SJSA1 (cell line): Measurements from ENCODE around the gene C5orf34. TPM values are rescaled to one million over a fixed set of nuclear protein-coding genes. Genes with fewer than 3 reads are reported as not detected.
A peak's percentile ranks its signal among the peaks of the same experiment; 100 is the strongest.
"Not testable (repeated sequence)": the region's sequence is repeated elsewhere in the genome, so short reads cannot be mapped to it uniquely, and the experiment has no call there.

Source experiments
- DNase-seq, 2 experiments: peaks; one replicate each; pipeline ENCODE4 v3.0.0-alpha.2; 2015 to 2020; ENCODE audit warnings: low spot score in 2 of 2, low read depth in 1 of 2
- H3K27ac ChIP-seq: fragments of 250-450 bp; sonication (Bioruptor Pico); 2 replicates; pipeline ENCODE4 v1.5.1; 2020; ENCODE audit warnings: mild to moderate bottlenecking, moderate library complexity
- H3K27me3 ChIP-seq: fragments of 250-450 bp; sonication (Bioruptor Pico); replicated peaks from 2 replicates; pipeline ENCODE4 v1.5.1; 2020; ENCODE audit warnings: mild to moderate bottlenecking, moderate library complexity
- H3K36me3 ChIP-seq: fragments of 250-450 bp; sonication (Bioruptor Pico); 2 replicates; pipeline ENCODE4 v1.5.1; 2020; ENCODE audit warnings: mild to moderate bottlenecking
- H3K4me1 ChIP-seq: fragments of 250-450 bp; sonication (Bioruptor Pico); replicated peaks from 2 replicates; pipeline ENCODE4 v1.6.1; 2021; ENCODE audit warnings: mild to moderate bottlenecking
- H3K4me3 ChIP-seq: fragments of 250-450 bp; sonication (Bioruptor Pico); 2 replicates; pipeline ENCODE4 v1.5.1; 2020; ENCODE audit warnings: mild to moderate bottlenecking
- H3K9me3 ChIP-seq: fragments of 250-450 bp; sonication (Bioruptor Pico); replicated peaks from 2 replicates; pipeline ENCODE4 v1.5.1; 2020; ENCODE audit warnings: mild to moderate bottlenecking
- total RNA-seq: library from RNA; depleted of rRNA; stranded (reverse); fragments of >200 nt; shearing (Covaris generic); gene quantifications from 2 replicates; pipeline ENCODE4 v1.2.3, GENCODE V29; 2014

C5orf34 gene
- total RNA-seq, 1 experiment from 2014 or later = 16.5 TPM

- H3K4me3 ChIP-seq = no peak overlapping the region
- H3K4me1 ChIP-seq = peaks cover 13% of the 10 kb centered on the region
- H3K36me3 ChIP-seq = peaks cover 21% of the 10 kb centered on the region
- no peaks in the 10 kb centered on the region for H3K9me3 ChIP-seq
- no peaks in the 10 kb centered on the region for H3K27me3 ChIP-seq
- no peak overlapping the region for H3K27ac ChIP-seq
- no peak for DNase-seq
Measured at GRCh38 chr5:43486353-43486752, 28.6 kb downstream of the C5orf34 start.

DNA sequence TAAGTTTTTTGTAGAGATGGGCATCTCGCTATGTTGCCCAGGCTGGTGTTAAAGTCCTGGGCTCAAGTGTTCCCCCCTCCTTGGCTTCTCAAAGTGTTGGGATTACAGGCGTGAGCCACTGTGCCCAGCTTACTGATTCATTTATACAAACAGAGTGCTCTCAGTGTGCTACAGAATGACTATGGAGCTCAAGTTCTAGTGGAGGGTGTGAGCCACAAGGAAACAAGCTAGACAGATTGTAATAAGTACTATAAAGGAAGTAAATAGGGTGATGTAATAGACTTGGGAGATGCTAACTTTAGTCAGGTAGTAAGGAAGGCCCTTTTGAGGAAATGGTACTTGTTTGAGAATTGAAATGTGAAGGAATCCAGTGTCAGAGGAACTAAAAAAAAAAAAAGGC, 29.5 kb downstream of the C5orf34 start:
- no peak for DNase-seq
- no peaks in the 10 kb centered on the region for H3K27me3 ChIP-seq
- H3K4me3 ChIP-seq = no peak overlapping the region
- H3K9me3 ChIP-seq = no peaks in the 10 kb centered on the region
- peaks cover 13% of the 10 kb centered on the region for H3K4me1 ChIP-seq
- peaks cover 16% of the 10 kb centered on the region for H3K36me3 ChIP-seq
- no peak overlapping the region for H3K27ac ChIP-seq

DNA sequence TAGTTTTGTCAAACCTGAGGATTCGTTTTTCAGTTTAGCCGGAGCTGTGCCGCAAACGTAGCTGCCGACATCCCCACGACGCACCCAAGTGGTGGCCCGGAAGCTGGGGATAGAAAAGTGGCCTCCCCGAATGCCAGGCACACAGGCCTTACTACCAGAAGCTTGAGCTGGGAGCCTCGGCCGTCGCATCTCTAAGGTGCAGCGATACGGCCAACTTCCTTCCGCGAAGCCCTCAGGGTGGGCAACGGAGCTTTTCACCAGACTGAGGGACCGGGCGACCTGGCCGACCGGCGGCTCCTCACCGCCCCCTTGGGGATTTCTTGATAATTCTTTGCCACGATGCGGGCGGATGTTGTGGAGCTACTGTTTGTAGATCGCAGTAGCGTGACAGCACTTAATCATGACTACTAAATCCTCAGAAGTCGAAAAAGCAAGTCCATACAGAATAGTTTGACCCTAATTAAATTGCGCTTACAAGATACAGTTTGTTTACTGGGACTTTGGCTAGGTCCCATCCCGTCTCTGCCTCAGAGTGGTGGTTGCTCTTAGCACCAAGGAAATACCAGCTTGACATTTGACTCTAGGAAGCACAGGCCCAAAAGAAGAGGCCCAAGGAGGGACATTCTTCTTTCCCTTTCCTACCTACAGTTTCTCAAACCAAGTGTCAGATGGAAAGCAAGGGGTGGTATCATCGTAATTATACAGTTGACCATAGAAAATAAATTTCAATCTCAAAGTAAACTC, 30.7 kb downstream of the C5orf34 start:
- DNase-seq = peak; percentile 85 to 91
- H3K27me3 ChIP-seq = no peaks in the 10 kb centered on the region
- peaks cover 12% of the 10 kb centered on the region for H3K36me3 ChIP-seq
- H3K4me3 ChIP-seq = peak overlapping the region; percentile 77
- H3K27ac ChIP-seq = peak overlapping the region; percentile 87
- no peaks in the 10 kb centered on the region for H3K9me3 ChIP-seq
- H3K4me1 ChIP-seq = peaks cover 13% of the 10 kb centered on the region

DNA sequence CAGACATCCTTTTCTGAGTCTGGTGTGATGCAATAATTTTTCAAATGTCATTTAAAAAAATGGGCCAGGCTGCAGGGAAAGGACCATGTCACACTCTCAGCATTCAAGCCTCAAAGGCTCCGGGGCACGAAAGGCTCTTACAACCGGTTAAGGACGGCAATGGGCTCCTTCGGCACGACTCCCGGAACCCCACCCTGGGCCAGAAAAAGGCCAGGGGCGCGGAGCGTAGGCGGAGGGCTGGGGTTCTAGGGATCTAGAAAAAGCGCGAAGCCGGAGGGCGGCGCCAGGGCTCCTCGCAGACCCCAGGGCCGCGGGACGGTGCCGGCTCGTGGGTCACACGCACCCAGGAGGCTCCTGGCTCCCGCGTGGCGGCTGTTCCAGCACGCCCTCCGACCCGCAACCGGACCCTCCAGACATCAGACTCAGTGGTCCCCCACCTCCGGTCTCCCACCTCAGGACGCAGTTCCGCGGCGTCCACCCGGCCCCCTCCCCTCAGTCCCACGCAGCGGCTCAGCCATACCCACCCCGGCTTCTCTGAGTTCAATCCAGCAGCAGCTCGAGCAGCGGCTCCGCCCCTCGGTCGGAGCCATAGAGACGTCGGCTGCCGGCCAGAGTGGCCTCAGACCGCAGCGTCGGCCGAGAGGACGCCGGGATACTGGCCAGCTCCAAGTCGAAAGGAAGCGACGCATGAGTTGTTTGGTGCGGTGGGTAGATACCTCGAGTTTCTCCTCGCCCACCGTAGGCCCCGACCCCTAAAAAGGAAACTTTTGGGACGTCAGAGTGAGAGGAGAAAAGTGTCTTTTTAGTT, 31.4 kb downstream of the C5orf34 start, which contains the start of gene TMEM267:
TSS of gene TMEM267 (minus strand) at position 568 of the 808 bp plus-strand sequence. CDS start 29,896 bp downstream, outside the sequence.
- Histone ChIP-seq H3K4me3 (peak within 1 kb of the TSS; percentile 77), H3K4me1 (peaks cover 13% of the 10 kb centered on the region), H3K36me3 (peaks cover 7% of the 10 kb centered on the region), H3K9me3 (no peaks in the 10 kb centered on the region), H3K27me3 (no peaks in the 10 kb centered on the region), H3K27ac (peak within 1 kb of the TSS; percentile 87)
- DNase-seq = peak; percentile 90 to 92

- Histone ChIP-seq H3K4me3 (peak overlapping the region; percentile 77), H3K27me3 (no peaks in the 10 kb centered on the region), H3K36me3 (peaks cover 3% of the 10 kb centered on the region), H3K27ac (peak overlapping the region; percentile 87), H3K9me3 (no peaks in the 10 kb centered on the region), H3K4me1 (peaks cover 13% of the 10 kb centered on the region)
- peak in 1 of 2 experiments; percentile 34 for DNase-seq
Measured at GRCh38 chr5:43482490-43483297, 32.3 kb downstream of the C5orf34 start.

DNA sequence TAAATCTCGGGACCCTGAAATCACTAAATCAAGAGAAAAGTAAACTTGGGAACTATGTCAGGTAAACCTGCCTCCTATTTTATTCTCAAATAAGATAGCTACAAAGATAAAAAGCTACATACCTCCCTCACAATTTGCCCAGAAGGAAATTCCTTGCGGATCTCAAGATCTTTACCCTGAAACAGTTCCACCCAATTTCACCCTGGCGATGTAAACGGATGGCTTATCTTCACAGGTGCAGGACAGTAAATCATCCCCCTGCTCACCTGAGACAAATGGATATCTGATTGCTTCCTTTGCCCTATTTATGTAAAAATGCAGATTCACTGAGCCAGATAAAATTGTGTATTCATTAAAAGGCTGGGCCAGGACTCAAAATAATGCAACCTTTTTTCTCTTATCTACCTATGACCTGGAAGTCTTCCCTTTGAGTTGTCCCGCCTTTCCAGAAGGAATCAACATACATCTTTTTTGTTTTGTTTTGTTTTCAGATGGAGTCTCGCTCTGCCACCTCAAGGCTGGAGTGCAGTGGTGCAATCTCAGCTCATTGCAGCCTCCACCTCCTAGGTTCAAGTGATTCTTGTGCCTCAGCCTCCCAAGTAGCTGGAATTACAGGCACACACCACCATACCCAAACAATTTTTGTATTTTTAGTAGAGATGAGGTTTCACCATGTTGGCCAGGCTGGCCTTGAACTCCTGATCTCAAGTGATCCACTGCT, 45.1 kb downstream of the C5orf34 start:
- Histone ChIP-seq H3K27ac (no peak overlapping the region), H3K9me3 (no peaks in the 10 kb centered on the region), H3K4me1 (no peaks in the 10 kb centered on the region), H3K27me3 (no peaks in the 10 kb centered on the region), H3K4me3 (no peak overlapping the region), H3K36me3 (peaks cover 19% of the 10 kb centered on the region)
- DNase-seq = no peak

DNA sequence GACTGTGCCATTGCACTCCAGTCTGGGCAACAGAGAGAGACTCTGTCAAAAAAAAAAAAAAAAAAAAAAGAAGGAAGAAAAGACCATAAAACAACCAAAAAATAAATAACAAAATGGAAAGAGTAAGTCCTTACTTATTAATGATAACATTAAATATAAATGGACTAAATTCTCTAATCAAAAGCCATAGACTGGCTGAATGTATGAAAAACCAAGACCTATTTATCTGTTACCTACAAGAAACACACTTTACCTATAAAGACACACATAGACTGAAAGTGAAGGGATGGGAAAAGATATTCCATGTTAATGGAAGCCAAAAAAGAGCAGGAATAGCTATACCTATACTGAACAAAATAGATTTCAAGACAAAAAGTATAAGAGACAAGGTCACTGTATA, 47.8 kb downstream of the C5orf34 start:
- Histone ChIP-seq H3K27ac (no peak overlapping the region), H3K27me3 (no peaks in the 10 kb centered on the region), H3K36me3 (peaks cover 17% of the 10 kb centered on the region)

DNA sequence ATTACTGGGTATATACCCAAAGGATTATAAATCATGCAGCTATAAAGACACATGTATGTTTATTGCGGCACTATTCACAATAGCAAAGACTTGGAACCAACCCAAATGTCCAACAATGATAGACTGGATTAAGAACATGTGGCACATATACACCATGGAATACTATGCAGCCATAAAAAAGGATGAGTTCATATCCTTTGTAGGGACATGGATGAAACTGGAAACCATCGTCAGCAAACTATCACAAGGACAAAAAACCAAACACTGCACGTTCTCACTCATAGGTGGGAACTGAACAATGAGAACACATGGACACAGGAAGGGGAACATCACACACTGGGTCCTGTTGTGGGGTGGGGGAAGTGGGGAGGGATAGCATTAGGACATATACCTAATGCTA, 49.5 kb downstream of the C5orf34 start:
- not testable (repeated sequence) for H3K27me3 ChIP-seq, H3K4me3 ChIP-seq, H3K27ac ChIP-seq, H3K4me1 ChIP-seq, DNase-seq, H3K9me3 ChIP-seq
- peaks cover 10% of the 10 kb centered on the region for H3K36me3 ChIP-seq

More for the DNA sequence above, 47.8 kb downstream of the C5orf34 start:
- DNase-seq = no peak
- Histone ChIP-seq H3K4me3 (no peak overlapping the region), H3K9me3 (no peaks in the 10 kb centered on the region), H3K4me1 (no peaks in the 10 kb centered on the region)

- Histone ChIP-seq H3K27me3 (no peaks in the 10 kb centered on the region), H3K9me3 (no peaks in the 10 kb centered on the region), H3K36me3 (peaks cover 2% of the 10 kb centered on the region), H3K4me1 (no peaks in the 10 kb centered on the region), H3K4me3 (no peak overlapping the region), H3K27ac (no peak overlapping the region)
- DNase-seq = no peak
Measured at GRCh38 chr5:43461066-43461465, 53.9 kb downstream of the C5orf34 start.

- no peaks in the 10 kb centered on the region for H3K27me3 ChIP-seq
- no peak overlapping the region for H3K27ac ChIP-seq
- H3K4me3 ChIP-seq = no peak overlapping the region
- no peak for DNase-seq
- no peaks in the 10 kb centered on the region for H3K4me1 ChIP-seq
- no peaks in the 10 kb centered on the region for H3K9me3 ChIP-seq
- peaks cover 3% of the 10 kb centered on the region; the same call in 1 of the 2 replicates for H3K36me3 ChIP-seq
Measured at GRCh38 chr5:43456556-43456955, 58.4 kb downstream of the C5orf34 start.

GRCh38 chr5:43441575-43441974, 73.4 kb downstream of the C5orf34 start:
- H3K4me3 ChIP-seq, H3K27ac ChIP-seq, H3K27me3 ChIP-seq, H3K9me3 ChIP-seq, H3K4me1 ChIP-seq, H3K36me3 ChIP-seq, DNase-seq: not testable (repeated sequence)

DNA sequence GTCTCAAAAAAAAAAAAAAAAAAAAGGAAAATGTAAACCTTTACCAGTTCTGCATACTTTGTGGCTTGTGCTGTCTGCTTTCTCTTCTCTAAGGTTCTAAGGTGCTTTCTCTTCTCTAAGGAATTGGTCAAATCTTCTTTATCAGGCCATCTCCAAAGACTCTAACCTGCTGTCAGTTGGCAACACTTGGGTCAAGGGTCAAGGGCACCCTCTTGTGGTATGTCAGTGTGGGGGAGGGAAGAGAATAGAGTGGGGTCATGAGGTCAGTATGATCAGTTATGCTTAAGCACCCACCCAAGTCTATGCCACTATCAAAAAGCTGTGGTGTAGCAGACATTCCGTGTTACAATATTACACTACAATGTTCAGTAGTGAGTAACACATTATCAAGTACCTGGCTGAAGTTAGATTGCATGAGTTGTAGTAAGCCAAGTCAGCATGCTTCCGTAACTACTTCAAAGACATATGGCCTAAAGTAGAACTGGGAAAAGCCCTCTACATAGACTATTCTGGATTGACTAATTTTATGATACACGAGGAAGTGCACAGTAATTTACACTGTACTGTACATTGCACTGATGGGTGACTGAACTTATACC, 77.8 kb downstream of the C5orf34 start:
- Histone ChIP-seq H3K4me1 (peaks cover 7% of the 10 kb centered on the region), H3K36me3 (no peaks in the 10 kb centered on the region), H3K4me3 (no peak overlapping the region), H3K27me3 (no peaks in the 10 kb centered on the region), H3K9me3 (no peaks in the 10 kb centered on the region), H3K27ac (no peak overlapping the region)
- no peak for DNase-seq
